GM21786 (cell line): ENCODE data around the gene RNLS.

Experiments
- ATAC-seq: cut with Tn5 transposase; IDR thresholded peaks from one replicate; pipeline ENCODE4 v1.9.1; 2021; ENCODE audit not compliant: unreplicated experiment

The RNLS gene

DNA sequence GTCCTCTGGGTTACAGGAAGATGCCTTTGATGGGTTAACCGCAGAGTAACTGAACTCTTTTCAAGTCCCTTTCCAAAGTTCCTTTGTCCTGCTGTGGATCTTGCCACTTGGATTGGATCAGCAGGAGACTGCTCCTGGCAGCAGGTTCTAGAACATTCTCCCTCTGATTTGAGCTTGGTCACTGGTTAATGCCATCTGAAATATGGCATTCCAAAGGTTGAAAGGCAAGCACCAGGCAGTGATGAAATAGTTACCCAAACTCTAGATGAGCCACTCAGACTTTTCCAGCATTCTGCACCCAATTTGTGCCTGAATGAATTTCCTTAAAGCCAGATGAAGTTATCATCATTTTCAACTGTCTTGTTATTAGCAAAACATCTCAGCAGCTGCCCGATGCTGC, 343.9 kb downstream of the RNLS start:
- ATAC-seq, result no peak

DNA sequence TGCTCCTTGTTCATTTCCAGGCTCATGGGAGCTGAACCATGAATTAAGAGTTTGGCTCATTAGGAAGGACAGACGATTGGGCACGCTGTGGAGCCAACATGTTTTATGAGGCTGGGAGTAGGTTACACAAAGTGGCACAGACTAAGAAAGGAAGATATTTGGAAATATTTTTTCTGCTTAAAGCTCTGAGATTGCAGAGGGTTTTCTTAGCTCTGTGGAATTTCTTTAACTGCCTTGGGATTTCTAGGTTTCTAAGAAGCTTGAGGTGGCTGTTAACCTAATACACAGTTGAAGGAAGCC, 344.6 kb downstream of the RNLS start:
- no peak for ATAC-seq

DNA sequence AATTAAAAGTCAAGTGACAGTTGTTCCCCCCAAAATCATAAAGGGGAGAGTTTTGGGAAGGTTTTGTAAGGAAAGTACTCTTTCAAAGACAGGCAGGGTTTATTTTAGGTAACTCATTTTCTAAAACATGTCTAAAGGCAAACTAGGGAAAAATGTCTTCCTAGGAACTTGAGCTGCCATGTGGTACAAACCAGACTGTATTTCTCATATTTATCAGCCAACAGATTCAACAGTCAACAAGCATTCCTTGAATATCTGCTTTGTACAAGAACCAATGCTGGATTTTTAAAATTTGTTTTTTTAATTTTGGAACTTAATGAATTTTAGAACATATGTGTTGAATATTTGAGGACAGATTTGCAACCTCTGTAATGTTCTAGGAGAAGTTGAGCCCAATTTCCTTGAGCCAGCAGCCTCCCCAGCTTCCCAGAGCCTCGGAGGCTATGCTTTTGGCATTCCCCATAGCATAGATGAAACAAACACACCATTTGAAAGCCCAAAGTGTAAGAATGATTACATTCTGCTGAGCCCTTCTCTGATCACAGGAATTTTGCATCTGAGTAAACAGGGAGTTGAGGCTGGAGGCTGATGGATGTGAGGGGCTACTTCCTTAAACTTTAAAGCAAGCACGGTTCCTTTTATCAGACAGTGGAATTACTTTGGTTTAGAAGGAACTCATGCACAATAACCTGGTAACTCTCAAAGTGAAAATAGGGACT, 345.1 kb downstream of the RNLS start:
- no peak for ATAC-seq

GRCh38 chr10:88236121-88236743, 346.9 kb downstream of the RNLS start:
- ATAC-seq, result no peak

DNA sequence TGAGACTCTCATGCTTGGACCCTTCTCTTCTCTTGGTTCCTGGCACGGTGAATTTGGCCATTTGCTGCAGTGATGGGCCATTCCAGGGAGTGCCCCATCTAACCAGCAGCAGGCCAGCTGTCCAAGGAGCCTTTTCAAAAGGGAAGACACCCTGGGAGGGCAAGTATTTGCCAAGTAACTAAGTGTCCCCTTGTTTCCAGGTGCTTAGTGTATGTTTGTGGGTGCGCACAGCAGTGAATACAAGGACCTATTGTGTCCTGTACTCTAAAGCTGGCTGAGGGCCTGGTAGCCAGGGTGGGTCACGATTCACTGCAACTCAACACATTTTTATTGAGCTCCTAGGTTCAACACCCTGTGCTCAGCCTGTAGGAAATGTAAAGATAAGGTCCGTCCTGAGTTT, 348.8 kb downstream of the RNLS start:
- no peak for ATAC-seq

DNA sequence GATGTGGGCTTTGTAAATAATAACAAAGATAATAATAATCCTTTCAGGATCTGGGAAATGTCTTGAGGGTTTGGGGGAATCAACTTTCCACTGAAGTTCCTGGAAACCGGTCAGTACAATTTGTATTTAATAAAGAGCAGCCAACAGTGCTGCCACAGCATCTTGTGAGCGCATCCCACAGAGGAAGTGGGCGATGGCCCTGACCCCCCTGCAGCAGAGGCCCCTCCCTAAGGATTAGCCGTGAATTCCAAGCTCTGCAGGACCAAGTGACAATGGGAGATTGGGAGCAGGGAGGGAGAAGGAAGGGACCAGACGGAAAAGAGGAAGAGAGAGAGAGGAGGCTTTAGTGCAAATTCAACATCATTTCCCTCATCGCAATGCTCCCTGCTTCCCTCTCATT, 349.2 kb downstream of the RNLS start:
- ATAC-seq, result no peak

DNA sequence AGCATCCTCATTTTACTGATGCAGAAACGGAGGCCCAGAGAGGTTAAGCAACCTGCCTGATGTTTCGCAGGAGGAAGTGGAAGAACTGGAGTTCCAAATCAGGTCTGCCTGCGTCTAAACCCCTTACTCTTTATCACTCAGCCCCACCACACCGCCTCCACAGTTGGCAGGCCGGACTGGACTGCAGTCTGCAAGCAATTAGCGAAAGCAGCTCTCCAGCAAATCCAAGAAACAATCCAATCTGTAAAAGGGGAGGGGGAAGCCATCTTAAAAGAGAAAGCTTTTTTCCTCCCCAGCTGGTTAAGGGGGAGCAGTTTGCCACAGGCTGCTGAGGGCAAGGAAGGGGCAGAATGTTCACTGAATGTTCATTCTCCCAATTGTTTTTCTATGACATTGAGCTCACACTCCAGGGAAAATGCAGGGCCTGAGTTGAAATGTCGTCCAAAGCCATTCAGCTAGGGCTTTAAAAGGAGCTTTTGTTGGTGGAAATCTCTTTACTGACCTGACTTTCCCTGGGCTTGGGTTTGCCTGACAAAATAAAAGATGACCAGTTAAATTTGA, 350.1 kb downstream of the RNLS start:
- no peak for ATAC-seq

DNA sequence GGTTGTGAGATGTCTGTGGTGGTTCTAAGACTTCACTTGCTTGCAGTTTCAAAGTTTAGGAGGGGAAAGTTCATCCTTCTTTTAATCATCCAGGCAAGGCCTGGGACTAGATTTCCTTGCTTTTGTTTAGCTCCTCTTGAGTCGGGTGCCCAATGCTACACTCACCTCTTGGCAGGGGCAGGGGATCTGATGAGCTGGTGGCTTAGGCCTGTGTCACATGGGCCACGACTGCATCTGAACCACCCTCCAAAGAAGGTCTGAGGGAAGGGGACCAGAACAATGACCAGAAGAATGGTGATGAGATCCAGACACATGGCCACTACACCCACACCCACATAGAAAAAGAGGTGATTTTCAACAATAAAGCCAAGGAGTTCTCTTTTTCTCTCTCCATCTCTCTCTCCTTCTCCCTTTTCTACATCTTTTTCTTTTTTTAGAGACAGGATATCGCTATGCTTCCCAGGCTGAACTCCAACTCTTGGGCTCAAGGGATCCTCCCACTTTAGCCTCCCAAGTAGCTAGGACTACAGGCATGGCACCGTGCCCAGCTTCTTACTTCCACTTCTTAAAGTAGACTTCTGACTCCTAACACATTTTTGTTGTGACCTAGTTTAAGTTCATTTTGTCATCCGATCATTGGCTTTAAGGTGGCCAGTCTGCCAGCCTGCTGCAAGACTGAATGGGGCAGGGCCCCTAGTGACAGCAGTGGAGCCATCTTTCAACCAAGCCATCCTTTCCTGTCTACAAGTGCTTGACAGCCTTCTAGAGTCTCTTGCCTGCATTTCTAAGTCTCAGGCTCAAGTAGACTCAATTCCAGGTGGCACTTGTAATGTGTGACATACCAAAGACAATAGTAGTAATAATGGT, 350.9 kb downstream of the RNLS start:
- ATAC-seq, result no peak

GRCh38 chr10:88230251-88230650, 352.9 kb downstream of the RNLS start:
- ATAC-seq, result no peak

DNA sequence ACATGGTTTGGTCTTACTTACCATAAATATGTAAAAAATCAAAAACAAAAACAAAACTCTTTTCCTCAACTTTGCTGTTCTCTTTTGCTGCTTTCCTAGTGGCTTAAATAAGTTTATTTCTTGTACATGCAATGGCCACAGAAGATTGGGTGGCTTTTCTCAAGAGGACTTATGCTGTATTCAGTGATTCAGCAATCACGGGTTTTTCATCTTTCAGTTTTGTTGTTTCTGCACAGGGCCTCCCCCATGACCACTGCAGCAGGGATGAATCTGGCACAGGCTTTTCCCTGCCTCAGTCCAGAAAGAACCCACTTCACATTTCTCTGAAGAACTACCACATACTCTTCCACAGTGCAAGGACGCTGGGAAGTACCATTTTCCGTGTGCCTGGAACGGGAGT, 355.0 kb downstream of the RNLS start:
- ATAC-seq, result no peak

- no peak for ATAC-seq
Measured at GRCh38 chr10:88227342-88228018, 355.6 kb downstream of the RNLS start.

- ATAC-seq, result no peak
Measured at GRCh38 chr10:88226891-88227290, 356.2 kb downstream of the RNLS start.

GRCh38 chr10:88226071-88226659, 357.0 kb downstream of the RNLS start:
- ATAC-seq, result no peak
